ENCODE results near the gene LPP.

DNA sequence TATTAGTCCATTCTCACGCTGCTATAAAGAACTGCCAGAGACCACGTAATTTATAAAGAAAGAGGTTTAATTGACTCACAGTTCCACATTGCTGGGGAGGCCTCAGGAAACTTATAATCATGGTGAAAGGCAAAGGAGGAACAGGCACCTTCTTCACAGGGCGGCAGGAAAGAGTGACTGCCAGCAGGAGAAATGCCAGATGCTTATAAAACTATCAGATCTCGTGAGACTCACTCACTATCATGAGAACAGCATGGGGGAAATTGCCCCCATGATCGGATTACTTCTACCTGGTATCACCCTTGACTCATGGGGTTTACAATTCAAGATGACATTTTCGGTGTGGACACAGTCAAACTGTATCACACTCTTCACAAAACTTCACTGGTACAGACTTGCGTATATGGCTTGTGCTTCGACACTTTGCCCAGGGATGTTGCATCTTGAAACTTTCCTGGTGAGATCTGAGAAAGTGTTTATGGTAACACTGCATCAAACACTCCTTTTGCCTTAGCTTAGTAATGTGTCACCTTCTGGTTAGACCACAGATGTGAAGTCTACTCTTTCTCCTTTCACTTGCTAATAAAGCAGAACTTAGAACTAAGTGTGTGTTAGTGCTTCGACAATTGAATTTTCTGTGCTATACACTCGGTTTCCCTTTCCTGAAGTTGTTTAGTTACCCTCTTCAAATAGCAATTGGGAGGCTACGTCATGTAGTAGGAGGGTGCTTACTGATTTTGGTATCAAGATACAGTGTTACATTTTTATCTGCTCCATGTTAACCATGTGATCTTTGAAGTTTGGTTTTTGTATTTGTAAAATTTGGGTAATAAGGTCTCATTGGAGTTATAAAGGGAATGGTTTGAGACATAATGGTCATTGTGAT lies 185.7 kb downstream of the LPP start:
- TF ChIP-seq, protein P1, sequence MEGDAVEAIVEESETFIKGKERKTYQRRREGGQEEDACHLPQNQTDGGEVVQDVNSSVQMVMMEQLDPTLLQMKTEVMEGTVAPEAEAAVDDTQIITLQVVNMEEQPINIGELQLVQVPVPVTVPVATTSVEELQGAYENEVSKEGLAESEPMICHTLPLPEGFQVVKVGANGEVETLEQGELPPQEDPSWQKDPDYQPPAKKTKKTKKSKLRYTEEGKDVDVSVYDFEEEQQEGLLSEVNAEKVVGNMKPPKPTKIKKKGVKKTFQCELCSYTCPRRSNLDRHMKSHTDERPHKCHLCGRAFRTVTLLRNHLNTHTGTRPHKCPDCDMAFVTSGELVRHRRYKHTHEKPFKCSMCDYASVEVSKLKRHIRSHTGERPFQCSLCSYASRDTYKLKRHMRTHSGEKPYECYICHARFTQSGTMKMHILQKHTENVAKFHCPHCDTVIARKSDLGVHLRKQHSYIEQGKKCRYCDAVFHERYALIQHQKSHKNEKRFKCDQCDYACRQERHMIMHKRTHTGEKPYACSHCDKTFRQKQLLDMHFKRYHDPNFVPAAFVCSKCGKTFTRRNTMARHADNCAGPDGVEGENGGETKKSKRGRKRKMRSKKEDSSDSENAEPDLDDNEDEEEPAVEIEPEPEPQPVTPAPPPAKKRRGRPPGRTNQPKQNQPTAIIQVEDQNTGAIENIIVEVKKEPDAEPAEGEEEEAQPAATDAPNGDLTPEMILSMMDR (IDR thresholded peaks at IDR 0.05; ENCODE audit: insufficient read depth, low read length): no peak
- TF ChIP-seq, protein P2, sequence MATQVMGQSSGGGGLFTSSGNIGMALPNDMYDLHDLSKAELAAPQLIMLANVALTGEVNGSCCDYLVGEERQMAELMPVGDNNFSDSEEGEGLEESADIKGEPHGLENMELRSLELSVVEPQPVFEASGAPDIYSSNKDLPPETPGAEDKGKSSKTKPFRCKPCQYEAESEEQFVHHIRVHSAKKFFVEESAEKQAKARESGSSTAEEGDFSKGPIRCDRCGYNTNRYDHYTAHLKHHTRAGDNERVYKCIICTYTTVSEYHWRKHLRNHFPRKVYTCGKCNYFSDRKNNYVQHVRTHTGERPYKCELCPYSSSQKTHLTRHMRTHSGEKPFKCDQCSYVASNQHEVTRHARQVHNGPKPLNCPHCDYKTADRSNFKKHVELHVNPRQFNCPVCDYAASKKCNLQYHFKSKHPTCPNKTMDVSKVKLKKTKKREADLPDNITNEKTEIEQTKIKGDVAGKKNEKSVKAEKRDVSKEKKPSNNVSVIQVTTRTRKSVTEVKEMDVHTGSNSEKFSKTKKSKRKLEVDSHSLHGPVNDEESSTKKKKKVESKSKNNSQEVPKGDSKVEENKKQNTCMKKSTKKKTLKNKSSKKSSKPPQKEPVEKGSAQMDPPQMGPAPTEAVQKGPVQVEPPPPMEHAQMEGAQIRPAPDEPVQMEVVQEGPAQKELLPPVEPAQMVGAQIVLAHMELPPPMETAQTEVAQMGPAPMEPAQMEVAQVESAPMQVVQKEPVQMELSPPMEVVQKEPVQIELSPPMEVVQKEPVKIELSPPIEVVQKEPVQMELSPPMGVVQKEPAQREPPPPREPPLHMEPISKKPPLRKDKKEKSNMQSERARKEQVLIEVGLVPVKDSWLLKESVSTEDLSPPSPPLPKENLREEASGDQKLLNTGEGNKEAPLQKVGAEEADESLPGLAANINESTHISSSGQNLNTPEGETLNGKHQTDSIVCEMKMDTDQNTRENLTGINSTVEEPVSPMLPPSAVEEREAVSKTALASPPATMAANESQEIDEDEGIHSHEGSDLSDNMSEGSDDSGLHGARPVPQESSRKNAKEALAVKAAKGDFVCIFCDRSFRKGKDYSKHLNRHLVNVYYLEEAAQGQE (IDR thresholded peaks at IDR 0.05; ENCODE audit: insufficient replicate concordance, low read depth): no peak
- TF ChIP-seq POLR2AphosphoS5 (IDR thresholded peaks at IDR 0.05; ENCODE audit: low read depth) (no peak), SPI1 (IDR thresholded peaks at IDR 0.05; ENCODE audit: borderline replicate concordance, low read depth) (no peak), GABPA (IDR thresholded peaks at IDR 0.05; ENCODE audit: low read depth) (no peak)
